ENCODE measurements around the gene SOCS6.

SOCS6 gene

GRCh38 chr18:70373042-70373519 is 84.2 kb downstream of the SOCS6 start:
- H3K27ac ChIP-seq (ENCODE audit: low read depth, low read length): no peak overlapping the region
- no peaks in the 10 kb centered on the region for H3K4me1 ChIP-seq (ENCODE audit: insufficient read depth, low read length)
- no peaks in the 10 kb centered on the region for H3K36me3 ChIP-seq (ENCODE audit: insufficient read depth, low read length)
- H3K9me3 ChIP-seq (ENCODE audit: insufficient read depth, low read depth, low read length): no peaks in the 10 kb centered on the region
- 81% methylated on average over 5 of the region's 5 CpGs for WGBS
- no peak overlapping the region for H3K9ac ChIP-seq (ENCODE audit: low read depth, low read length)
- H3K27me3 ChIP-seq (ENCODE audit: insufficient read depth, low read length): no peaks in the 10 kb centered on the region
- H3K4me3 ChIP-seq (ENCODE audit: low read length): no peak overlapping the region

GRCh38 chr18:70374154-70374553 is 85.3 kb downstream of the SOCS6 start:
- Histone ChIP-seq H3K4me3 (ENCODE audit: low read length) (no peak overlapping the region), H3K27me3 (ENCODE audit: insufficient read depth, low read length) (no peaks in the 10 kb centered on the region), H3K27ac (ENCODE audit: low read depth, low read length) (no peak overlapping the region), H3K9ac (ENCODE audit: low read depth, low read length) (no peak overlapping the region), H3K36me3 (ENCODE audit: insufficient read depth, low read length) (no peaks in the 10 kb centered on the region), H3K4me1 (ENCODE audit: insufficient read depth, low read length) (no peaks in the 10 kb centered on the region), H3K9me3 (ENCODE audit: insufficient read depth, low read depth, low read length) (no peaks in the 10 kb centered on the region)
- 98% methylated on average over 2 of the region's 2 CpGs for WGBS

- no peak overlapping the region for H3K9ac ChIP-seq (ENCODE audit: low read depth, low read length)
- no peak overlapping the region for H3K4me3 ChIP-seq (ENCODE audit: low read length)
- H3K27ac ChIP-seq (ENCODE audit: low read depth, low read length): no peak overlapping the region
- H3K9me3 ChIP-seq (ENCODE audit: insufficient read depth, low read depth, low read length): no peaks in the 10 kb centered on the region
- no peaks in the 10 kb centered on the region for H3K4me1 ChIP-seq (ENCODE audit: insufficient read depth, low read length)
- H3K36me3 ChIP-seq (ENCODE audit: insufficient read depth, low read length): no peaks in the 10 kb centered on the region
- 96% methylated on average over 14 of the region's 15 CpGs for WGBS
- no peaks in the 10 kb centered on the region for H3K27me3 ChIP-seq (ENCODE audit: insufficient read depth, low read length)
Measured at GRCh38 chr18:70376137-70376913, 87.5 kb downstream of the SOCS6 start.

- peaks cover 6% of the 10 kb centered on the region; the same call in 1 of the 2 replicates for H3K4me1 ChIP-seq (ENCODE audit: insufficient read depth, low read length)
- no peaks in the 10 kb centered on the region for H3K9me3 ChIP-seq (ENCODE audit: insufficient read depth, low read depth, low read length)
- no peaks in the 10 kb centered on the region for H3K36me3 ChIP-seq (ENCODE audit: insufficient read depth, low read length)
- 97% methylated on average over 4 of the region's 4 CpGs for WGBS
- no peaks in the 10 kb centered on the region for H3K27me3 ChIP-seq (ENCODE audit: insufficient read depth, low read length)
- no peak overlapping the region for H3K9ac ChIP-seq (ENCODE audit: low read depth, low read length)
- H3K27ac ChIP-seq (ENCODE audit: low read depth, low read length): no peak overlapping the region
- no peak overlapping the region for H3K4me3 ChIP-seq (ENCODE audit: low read length)
Measured at GRCh38 chr18:70376914-70377258, 88.0 kb downstream of the SOCS6 start.

GRCh38 chr18:70377317-70377799 is 88.5 kb downstream of the SOCS6 start:
- no peaks in the 10 kb centered on the region for H3K36me3 ChIP-seq (ENCODE audit: insufficient read depth, low read length)
- H3K27ac ChIP-seq (ENCODE audit: low read depth, low read length): no peak overlapping the region
- 97% methylated on average over 8 of the region's 8 CpGs for WGBS
- H3K4me3 ChIP-seq (ENCODE audit: low read length): no peak overlapping the region
- H3K4me1 ChIP-seq (ENCODE audit: insufficient read depth, low read length): peaks cover 8% of the 10 kb centered on the region; the same call in 1 of the 2 replicates
- H3K9me3 ChIP-seq (ENCODE audit: insufficient read depth, low read depth, low read length): no peaks in the 10 kb centered on the region
- H3K27me3 ChIP-seq (ENCODE audit: insufficient read depth, low read length): no peaks in the 10 kb centered on the region
- no peak overlapping the region for H3K9ac ChIP-seq (ENCODE audit: low read depth, low read length)

- WGBS: 86% methylated on average over 11 of the region's 13 CpGs
- no peak overlapping the region for H3K9ac ChIP-seq (ENCODE audit: low read depth, low read length)
- no peaks in the 10 kb centered on the region for H3K36me3 ChIP-seq (ENCODE audit: insufficient read depth, low read length)
- no peak overlapping the region for H3K4me3 ChIP-seq (ENCODE audit: low read length)
- H3K27ac ChIP-seq (ENCODE audit: low read depth, low read length): no peak overlapping the region
- H3K9me3 ChIP-seq (ENCODE audit: insufficient read depth, low read depth, low read length): no peaks in the 10 kb centered on the region
- H3K27me3 ChIP-seq (ENCODE audit: insufficient read depth, low read length): no peaks in the 10 kb centered on the region
- peaks cover 8% of the 10 kb centered on the region; the same call in 1 of the 2 replicates for H3K4me1 ChIP-seq (ENCODE audit: insufficient read depth, low read length)
Measured at GRCh38 chr18:70377857-70378701, 89.2 kb downstream of the SOCS6 start.
